Measurements from ENCODE around the gene TRPM3. TPM values are rescaled to one million over a fixed set of nuclear protein-coding genes. Genes with fewer than 3 reads are reported as not detected.

Gene TRPM3
- total and polyA plus RNA-seq, 9 of the 15 experiments (the other 6 are each of a cell fraction or from before 2014, with no cell fraction given): 0.04 TPM; not detected in 8

DNA sequence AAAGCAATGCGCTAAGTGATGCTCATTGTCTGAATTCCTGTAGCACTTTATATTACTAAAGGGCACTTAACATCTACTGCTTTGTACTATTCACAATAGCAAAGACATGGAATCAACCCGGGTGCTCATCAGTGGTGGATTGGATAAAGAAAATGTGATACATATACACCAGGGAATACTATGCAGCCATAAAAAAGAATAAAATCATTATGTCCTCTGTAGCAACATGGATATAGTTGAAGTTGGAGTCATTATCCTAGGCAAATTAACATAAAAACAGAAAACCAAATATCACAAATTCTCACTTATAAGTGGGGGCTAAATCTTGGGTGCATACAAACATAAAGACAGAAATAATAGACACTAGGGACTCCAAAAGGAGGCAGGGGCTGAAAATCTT lies 308.3 kb downstream of the TRPM3 start (continued):
- TF ChIP-seq, protein P1, sequence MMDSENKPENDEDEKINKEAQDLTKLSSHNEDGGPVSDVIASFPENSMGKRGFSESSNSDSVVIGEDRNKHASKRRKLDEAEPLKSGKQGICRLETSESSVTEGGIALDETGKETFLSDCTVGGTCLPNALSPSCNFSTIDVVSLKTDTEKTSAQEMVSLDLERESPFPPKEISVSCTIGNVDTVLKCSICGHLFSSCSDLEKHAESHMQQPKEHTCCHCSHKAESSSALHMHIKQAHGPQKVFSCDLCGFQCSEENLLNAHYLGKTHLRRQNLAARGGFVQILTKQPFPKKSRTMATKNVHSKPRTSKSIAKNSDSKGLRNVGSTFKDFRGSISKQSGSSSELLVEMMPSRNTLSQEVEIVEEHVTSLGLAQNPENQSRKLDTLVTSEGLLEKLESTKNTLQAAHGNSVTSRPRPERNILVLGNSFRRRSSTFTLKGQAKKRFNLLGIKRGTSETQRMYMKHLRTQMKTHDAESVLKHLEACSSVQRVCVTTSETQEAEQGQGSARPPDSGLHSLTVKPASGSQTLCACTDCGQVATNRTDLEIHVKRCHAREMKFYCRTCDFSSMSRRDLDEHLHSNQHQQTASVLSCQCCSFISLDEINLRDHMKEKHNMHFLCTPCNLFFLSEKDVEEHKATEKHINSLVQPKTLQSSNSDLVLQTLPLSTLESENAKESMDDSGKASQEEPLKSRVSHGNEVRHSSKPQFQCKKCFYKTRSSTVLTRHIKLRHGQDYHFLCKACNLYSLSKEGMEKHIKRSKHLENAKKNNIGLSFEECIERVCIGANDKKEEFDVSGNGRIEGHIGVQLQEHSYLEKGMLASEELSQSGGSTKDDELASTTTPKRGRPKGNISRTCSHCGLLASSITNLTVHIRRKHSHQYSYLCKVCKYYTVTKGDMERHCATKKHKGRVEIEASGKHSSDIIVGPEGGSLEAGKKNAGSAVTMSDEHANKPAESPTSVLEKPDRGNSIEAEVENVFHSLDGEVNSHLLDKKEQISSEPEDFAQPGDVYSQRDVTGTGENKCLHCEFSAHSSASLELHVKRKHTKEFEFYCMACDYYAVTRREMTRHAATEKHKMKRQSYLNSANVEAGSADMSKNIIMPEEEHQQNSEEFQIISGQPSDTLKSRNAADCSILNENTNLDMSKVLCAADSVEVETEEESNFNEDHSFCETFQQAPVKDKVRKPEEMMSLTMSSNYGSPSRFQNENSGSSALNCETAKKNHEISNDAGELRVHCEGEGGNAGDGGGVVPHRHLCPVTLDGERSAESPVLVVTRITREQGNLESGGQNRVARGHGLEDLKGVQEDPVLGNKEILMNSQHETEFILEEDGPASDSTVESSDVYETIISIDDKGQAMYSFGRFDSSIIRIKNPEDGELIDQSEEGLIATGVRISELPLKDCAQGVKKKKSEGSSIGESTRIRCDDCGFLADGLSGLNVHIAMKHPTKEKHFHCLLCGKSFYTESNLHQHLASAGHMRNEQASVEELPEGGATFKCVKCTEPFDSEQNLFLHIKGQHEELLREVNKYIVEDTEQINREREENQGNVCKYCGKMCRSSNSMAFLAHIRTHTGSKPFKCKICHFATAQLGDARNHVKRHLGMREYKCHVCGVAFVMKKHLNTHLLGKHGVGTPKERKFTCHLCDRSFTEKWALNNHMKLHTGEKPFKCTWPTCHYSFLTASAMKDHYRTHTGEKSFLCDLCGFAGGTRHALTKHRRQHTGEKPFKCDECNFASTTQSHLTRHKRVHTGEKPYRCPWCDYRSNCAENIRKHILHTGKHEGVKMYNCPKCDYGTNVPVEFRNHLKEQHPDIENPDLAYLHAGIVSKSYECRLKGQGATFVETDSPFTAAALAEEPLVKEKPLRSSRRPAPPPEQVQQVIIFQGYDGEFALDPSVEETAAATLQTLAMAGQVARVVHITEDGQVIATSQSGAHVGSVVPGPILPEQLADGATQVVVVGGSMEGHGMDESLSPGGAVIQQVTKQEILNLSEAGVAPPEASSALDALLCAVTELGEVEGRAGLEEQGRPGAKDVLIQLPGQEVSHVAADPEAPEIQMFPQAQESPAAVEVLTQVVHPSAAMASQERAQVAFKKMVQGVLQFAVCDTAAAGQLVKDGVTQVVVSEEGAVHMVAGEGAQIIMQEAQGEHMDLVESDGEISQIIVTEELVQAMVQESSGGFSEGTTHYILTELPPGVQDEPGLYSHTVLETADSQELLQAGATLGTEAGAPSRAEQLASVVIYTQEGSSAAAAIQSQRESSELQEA (IDR thresholded peaks at IDR 0.05; ENCODE audit: low read depth): no peak
- TF ChIP-seq MECOM (CRISPR knock-in tag; IDR thresholded peaks at IDR 0.05): no peak
- TF ChIP-seq, protein P2, sequence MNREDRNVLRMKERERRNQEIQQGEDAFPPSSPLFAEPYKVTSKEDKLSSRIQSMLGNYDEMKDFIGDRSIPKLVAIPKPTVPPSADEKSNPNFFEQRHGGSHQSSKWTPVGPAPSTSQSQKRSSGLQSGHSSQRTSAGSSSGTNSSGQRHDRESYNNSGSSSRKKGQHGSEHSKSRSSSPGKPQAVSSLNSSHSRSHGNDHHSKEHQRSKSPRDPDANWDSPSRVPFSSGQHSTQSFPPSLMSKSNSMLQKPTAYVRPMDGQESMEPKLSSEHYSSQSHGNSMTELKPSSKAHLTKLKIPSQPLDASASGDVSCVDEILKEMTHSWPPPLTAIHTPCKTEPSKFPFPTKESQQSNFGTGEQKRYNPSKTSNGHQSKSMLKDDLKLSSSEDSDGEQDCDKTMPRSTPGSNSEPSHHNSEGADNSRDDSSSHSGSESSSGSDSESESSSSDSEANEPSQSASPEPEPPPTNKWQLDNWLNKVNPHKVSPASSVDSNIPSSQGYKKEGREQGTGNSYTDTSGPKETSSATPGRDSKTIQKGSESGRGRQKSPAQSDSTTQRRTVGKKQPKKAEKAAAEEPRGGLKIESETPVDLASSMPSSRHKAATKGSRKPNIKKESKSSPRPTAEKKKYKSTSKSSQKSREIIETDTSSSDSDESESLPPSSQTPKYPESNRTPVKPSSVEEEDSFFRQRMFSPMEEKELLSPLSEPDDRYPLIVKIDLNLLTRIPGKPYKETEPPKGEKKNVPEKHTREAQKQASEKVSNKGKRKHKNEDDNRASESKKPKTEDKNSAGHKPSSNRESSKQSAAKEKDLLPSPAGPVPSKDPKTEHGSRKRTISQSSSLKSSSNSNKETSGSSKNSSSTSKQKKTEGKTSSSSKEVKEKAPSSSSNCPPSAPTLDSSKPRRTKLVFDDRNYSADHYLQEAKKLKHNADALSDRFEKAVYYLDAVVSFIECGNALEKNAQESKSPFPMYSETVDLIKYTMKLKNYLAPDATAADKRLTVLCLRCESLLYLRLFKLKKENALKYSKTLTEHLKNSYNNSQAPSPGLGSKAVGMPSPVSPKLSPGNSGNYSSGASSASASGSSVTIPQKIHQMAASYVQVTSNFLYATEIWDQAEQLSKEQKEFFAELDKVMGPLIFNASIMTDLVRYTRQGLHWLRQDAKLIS (CRISPR knock-in tag; IDR thresholded peaks at IDR 0.05): no peak
- TF ChIP-seq, protein P3, sequence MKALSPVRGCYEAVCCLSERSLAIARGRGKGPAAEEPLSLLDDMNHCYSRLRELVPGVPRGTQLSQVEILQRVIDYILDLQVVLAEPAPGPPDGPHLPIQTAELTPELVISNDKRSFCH (CRISPR knock-in tag; IDR thresholded peaks at IDR 0.05): no peak
- TF ChIP-seq, protein P3 (tag; IDR thresholded peaks at IDR 0.05): no peak

Data from K562 (cell line).